Glomerular visceral epithelial cell (primary cell): Measurements from ENCODE around the gene FERMT2.

Experiments
- DNase-seq: peaks from one replicate; pipeline ENCODE4 v3.0.0-alpha.2; 2016; ENCODE audit errors: extremely low spot score

The FERMT2 gene, protein sequence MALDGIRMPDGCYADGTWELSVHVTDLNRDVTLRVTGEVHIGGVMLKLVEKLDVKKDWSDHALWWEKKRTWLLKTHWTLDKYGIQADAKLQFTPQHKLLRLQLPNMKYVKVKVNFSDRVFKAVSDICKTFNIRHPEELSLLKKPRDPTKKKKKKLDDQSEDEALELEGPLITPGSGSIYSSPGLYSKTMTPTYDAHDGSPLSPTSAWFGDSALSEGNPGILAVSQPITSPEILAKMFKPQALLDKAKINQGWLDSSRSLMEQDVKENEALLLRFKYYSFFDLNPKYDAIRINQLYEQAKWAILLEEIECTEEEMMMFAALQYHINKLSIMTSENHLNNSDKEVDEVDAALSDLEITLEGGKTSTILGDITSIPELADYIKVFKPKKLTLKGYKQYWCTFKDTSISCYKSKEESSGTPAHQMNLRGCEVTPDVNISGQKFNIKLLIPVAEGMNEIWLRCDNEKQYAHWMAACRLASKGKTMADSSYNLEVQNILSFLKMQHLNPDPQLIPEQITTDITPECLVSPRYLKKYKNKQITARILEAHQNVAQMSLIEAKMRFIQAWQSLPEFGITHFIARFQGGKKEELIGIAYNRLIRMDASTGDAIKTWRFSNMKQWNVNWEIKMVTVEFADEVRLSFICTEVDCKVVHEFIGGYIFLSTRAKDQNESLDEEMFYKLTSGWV

DNA sequence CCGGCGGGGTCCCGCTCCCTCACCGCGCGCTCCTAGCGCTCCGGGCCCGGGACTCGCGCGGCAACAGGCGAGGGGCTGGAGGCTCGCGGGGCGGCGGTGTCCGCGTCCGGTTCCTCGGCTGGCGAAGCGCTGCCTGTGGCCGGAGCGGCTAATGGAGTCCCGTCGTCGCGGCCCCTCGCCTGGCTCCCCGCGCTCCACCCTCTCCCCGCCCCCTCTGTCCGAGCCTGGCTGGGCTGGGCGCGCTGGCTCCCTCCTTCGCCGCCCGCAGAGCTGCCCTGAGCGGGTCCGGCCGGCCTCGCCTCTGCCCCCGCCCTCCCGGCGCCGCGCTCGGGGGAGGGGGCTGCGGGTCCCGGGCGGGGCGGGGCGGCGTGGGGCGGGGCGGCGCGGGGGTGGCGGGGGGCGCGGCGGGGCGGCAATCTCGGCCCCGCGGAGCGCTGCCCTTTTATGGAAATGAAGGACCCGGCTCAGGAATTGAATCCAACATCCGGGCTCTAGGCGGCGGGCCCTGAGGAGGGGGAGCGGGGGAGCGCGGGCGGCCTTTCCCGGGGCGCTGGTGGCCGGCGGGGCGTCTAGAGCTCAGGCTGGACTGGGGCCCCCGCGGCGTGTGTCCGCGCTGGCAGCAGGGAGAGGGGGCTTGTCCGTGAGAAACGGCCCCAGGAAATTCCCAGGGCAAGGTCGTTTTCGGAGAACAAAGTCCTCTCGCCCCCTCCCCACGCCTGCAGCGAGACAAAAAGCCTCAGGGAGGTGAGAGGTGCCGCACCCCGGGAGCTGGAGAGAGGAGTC, at the start of gene FERMT2:
TSS of gene FERMT2 (minus strand) at position 153 of the 783 bp plus-strand sequence. CDS start 482 bp downstream, outside the sequence.
- peak; percentile 94 for DNase-seq

DNA sequence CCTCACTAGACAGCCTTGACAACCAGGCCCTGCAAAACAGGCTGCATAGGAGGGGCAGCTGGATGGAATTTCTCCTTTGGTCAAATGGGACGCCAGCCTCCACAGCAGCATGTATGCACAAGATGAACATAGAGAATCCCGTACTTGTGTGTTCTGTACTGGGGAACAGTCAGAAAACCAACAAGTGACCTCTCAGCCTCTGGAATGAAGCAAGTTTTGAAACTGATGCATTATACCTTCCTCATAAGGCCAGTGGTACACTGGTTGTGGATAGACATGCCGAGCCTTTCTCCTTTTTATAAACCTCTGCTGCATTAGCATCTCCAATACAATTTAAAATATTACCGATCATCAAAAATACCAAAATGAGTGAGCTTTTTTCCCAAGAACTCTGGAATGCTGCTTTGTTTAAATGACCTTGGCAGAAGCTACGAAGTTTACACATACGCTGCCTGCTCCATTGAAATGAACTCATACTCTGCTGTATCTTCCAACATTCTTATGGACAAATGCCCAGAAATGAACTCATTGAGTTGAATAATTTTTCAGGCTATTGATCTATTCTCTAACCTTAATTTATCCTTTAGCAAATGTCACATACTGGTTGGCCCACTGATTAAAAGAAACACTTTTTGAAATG, 47.6 kb upstream of the FERMT2 start:
- DNase-seq: no peak

DNA sequence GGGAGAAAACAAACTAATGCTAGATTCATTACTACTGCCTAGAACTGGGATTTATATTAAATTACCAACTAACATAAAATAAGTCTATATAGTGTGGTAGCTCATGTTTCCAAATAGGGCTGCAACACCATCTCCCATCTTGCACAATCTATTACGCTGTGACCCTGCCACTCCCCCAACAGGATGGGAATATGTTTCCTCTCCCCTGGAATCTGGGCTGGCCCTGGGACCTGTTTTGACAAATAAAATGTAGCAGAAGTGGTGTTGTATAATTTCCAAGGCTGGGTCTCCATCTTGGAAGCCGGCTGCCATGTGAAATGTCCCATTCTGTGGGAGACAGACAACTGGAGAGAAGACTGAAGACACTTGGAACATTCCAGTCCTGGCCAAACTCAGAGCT, 45.6 kb upstream of the FERMT2 start:
- DNase-seq: no peak

DNA sequence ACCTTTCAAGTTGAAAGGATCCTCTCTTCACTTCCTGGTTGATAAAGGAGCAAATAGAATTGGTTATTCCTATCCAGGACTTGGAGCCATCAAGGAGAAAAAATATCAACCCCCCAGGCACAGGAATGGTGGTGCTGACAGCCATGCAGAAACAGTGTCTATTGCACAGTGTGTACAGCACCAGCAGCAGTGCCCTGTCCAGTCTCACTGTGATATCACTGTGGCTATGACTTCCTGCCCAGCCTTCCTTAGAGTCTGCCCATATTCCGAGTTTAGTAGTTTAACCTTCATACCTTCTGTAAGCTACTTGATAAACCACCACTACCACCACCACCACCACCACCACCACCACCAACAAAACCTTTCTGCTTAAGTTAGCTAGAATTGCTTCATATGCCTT, 45.1 kb upstream of the FERMT2 start:
- DNase-seq: no peak

DNA sequence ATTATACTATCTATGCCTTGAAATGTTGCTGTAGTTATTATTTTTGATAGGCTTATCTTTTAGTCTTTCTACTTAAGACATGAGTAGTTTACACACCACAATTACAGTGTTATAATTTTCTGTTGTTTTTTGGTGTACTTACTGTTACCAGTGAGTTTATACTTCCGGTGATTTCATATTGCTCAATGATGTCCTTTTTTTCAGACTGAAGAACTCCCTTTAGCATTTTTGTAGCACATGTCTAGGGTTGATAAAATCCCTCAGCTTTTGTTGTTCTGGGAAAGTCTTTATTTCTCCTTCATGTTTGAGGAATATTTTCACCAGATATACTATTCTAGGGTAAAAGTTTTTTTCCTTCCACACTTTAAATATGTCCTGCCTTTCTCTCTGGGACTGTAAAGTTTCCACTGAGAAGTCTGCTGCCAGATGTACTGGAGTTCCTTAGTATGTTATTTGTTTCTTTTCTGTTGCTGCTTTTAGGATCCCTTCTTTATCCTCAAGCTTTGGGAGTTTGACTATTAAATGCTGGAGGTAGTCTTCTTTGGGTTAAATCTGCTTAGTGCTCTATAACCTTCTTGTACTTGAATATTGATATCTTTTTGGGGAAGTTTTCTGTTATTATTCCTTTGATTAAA, 41.5 kb upstream of the FERMT2 start:
- DNase-seq: no peak

DNA sequence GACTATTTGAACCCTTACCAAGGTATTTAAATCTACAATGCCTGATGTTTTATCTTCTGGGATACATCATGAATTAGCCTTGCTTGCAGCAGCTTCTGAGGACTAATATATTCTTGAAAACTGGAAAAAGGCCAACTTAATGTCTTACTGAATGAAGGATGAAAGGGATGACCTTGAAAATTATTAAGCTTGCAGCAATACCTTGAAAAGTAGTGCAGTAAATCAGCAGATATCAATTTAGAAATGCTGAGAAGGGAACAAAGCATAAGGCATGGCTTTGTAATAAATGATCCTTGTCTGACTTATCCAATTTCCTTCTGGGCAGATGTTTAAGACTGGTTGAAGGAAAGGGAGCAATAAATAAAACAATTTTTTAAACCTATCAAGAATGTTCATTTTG, 37.3 kb upstream of the FERMT2 start:
- no peak for DNase-seq

DNA sequence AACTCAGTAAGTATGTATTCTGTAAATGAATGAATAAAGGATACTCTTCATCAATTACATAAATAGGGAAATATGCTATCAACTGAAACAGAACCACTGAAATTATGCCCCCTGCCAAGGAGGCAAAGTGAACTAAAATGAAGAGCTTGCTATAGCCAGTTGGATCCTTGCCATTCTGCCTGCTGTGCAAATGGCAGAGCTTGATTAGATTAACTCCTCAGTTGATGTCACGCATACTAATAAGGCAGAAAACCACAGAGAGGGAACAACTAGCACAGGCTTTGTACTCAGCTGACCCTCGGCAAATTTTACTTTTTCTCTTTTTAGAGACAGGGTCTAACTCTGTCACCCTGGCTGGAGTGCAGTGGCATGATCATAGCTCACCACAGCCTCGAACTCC, 36.7 kb upstream of the FERMT2 start:
- DNase-seq: no peak

DNA sequence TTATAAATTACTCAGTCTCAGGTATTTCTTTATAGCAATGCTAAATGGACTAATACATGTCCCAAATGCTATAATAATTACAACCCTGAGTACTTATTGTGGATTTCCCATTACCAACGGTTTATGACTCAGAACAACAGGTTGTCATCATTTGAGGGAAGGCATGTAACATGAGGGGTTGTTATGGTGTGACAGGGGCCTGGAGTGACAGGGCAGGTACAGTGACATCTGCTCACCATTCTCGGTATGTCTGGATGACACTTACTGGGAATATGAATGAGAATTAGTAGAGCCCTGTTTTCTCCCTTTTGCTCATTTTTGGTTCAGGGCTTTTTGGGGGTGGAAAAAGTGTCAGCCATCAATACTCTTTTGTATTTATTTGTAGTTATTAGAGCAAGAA, 36.2 kb upstream of the FERMT2 start:
- no peak for DNase-seq

DNA sequence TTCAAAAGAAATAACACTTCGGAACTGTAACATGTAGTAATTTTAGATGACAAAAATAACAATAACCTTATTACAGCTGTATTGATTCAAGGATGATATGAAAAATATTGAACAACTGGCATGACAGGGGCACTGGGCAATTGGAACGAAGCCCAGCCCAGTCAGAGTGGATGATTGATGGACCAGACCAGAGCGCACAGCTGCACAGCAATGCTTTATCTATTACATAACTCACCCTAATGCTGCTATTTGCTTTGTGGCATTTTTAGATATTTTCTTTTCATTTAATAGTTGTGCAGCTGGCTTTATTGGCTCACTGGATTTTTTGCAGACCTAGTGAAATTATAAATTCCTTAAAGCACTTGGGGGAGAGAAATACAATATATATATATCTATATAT, 26.9 kb upstream of the FERMT2 start:
- no peak for DNase-seq

DNA sequence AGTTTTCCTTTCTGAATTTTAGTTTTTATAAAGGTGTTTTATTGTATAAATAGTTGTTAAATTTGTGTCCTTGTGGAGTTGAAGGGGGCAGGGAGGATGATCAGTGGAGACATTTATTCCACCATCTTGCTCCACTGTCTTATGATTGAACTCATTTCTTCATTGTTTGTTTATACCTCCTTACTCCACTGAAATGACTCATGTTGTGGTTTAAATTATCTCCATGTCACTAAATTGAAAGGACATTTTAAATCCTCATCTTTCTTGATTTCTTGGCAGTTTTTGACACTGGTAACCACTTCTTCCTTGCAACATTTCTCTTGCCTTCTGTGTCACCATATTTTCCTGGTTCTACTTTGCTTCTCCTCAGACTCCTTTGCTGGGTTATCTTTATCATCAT, 23.6 kb upstream of the FERMT2 start:
- DNase-seq: no peak

DNA sequence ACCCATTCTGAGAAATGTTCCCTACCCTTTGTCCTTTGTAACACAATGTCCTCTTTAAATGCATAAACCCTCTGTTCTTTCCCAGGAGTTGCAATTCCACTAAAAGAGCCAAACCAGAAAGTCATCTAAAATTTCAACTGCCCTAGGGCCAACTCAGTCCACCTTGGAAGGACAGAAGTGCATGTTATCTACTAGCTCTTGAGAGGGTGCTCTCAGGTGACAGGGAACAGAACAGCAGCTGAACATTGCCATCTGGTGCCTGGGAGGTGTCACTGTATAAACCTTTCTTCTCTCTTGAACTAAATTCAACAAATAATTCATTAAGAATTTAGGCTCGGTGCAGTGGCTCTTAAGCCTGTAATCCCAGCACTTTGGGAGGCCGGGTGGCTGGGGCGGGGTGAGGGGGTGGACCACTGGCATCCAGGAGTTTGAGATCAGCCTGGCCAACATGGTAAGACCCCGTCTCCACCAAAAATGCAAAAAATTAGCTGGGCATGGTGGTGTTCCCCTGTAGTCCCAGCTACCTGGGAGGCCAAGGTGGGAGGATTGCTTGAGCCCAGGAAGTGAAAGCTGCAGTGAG, 10.3 kb upstream of the FERMT2 start:
- peak; percentile 70 for DNase-seq

DNA sequence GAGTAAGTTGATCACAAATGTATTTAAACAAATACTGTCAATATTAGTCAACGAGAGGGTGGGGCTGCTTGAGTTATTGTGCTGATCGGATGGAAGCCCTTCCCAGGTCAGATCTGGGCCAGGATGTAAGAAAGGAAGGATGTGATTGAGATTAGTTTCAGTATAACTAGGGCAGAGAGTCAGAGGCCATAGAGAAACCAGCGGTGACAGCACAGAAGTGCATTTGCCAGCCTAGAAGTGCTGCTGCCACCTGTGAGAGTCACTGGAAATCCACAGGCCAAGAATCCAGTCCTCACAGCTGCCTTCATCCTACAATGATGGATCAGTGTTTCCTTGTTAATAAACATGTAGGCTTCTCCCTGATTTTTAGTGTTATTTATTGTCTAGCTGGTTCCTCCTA, 9.8 kb upstream of the FERMT2 start:
- no peak for DNase-seq

DNA sequence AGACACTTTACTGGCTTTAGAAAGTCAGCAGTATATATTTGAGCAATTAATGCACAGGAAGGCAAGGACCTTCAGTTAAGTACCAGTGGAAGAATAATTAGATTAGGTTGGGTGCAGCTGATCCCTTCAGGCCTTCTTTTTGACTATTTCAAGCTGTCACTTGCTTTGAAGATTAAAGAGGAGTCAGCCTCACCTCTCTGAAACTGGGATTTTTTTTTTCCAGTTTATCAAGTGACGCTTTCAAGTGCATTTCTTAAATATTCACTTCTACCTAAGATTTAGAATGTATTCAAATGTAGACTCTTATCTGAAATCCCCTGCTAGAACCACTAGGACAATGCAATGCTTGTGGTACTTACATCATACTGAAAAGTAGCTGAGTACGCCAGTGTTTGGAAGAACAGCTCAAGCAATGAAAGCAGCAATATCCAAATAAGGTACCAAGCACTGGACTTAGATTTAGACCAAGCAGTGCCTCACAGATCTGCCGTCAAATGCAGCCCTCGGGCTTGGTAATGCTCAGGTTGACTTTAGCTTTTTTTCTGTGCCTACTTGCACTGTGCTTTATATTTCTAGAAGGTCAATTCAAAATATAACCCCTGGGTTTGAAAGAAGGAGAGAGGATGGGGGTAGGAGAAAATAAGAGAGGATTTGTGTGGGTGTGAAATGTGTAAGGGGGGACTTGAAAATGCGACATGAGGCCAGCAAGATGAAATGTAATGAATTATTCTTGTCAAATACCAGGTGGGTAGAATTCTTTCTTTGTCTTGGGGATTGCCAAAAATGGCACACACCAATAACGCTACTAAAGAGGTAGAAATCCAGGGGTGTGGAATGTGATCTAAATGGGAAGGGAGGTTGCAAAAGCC, 3.7 kb upstream of the FERMT2 start:
- no peak for DNase-seq

DNA sequence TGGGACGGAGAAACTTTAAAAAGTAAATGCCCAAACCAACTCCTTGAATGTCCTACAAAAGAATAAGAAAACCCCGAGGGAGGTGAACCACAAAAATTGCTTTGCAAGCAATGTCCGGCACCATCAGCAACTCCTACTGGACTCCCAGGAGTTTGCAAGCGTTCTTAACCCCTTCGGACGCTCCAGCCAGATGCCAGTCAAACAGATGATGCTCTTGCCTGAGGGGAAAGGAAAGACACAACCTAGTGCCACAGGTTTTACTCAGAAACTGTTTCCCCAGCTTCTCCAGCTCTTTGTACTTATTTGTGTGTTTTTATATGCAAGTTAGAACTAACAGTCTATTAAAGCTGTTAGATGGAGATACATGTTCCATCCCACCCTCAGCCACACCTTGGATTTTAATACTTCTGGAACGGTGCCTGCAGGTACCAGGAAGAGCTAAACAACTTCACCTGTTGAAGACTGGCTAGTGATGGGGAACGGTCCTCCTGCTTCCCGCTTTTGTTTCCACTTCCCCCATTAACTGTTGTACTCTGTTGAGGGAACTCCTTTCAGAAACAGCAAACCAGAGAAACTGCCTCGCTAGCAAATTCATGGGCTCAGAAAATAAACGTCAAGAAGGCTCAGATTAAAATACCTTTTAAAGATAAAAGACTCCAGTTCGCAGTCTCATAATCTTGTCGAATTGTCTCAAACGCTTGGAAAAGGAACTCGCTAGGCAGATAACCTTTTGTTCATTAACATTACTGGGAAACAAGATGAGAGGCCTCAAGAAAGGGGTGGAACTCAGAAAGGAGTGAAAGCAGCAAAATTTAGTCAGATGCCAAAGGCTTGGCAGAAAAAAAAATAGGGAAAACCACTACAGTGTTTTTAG, 1.1 kb upstream of the FERMT2 start:
- peak; percentile 78 for DNase-seq

DNA sequence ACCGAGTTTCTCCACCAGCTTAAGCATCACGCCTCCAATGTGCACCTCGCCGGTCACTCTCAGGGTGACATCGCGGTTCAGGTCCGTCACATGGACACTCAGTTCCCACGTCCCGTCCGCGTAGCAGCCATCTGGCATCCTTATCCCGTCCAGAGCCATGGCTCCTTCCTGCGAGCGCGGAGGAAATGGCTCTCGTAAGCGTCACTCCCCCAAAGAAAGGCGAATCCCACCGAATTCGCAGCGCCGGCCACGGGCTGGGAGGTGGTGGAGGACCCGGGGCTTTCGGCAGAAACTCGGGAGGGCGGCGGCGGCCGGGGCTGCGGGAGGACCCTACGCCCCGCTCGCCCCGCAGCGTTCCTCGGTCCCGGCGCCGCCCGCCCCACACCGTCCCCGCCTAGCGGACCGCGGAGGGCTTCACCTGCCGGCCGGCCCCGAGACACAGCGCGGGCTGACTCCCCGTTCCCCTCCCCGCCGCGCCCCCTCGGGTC, 396 bp downstream of the FERMT2 start:
- DNase-seq: peak; percentile 43

DNA sequence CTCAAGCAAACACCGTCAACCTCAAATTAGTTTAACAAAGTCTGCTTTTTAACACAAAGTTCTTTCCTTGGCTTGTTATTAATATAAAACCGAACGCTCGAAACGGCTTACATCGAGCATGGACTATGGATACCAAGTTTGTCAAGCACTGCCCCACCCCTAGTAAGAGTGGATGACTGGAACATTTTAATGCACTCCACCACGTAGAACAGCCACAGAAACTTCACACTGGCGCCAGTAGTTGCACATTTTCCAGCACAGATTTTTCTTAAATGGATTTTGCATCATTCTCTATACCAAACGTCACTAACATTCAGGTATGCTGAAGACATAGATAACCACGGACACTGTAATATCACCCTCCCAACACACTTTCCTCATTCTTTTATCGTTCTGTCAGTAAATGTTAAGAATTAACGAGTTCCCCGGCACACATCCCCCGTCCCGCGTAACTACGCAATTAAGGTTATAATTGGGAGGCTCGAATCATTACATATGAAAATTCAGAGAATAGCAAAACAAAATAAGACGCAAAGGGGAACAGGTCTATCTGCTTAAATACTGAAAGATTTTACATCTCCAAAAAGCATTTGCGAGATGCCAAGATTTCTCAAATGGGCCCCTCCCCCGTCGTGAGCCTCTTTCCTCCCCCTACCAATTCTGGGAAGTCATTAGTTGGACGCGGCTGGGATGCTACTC, 990 bp downstream of the FERMT2 start:
- DNase-seq: peak; percentile 47

DNA sequence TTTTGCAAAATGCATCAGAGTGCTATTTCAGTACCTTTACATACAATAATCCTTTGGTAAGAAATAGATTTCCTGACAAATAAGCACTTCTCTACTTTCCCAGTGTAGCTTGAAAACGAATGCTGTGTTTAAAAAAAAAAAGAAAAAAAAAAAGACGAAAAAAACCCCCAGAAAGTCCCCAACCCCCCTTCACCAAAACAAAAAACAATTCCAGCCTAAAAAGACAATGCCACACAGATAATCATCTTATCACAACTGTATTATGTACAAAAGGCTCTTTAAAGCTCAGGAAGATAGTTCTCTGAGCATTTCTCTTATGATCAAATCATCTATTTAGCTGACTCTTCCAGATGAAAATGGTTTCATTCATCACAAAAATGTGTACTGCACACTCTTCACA, 1.6 kb downstream of the FERMT2 start:
- DNase-seq: no peak

DNA sequence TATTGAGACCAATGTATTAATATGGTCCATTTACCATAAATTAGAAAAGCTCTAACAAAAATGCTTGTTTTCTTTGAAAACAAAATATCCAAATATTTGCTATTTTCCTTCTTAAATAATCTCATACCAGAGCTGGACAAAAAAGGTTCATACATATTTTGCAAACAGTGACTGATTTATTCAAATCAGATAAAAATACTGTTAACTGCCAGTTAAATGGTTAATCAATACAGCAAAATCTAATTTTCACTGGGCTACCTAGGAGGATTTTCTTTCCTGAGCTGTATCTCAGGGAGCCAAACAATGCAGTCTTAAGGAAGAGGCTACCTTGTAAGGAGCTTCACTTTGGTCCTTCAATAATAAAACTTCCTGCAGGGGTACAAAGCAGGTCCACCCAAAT, 2.0 kb downstream of the FERMT2 start:
- no peak for DNase-seq
